Measurements from ENCODE around the gene MANEAL. TPM values are rescaled to one million over a fixed set of nuclear protein-coding genes. Genes with fewer than 3 reads are reported as not detected.

The MANEAL gene
- total and polyA plus RNA-seq, 2 donors (not counting 1 experiment from before 2014, with no cell fraction given) = 3.1 to 6.6 TPM

- Histone ChIP-seq H3K4me3 (ENCODE audit: control extremely low read depth in 1 of 5, extremely low read depth in 1 of 5, insufficient read depth in 1 of 5, low read depth in 2 of 5, low read length in 4 of 5) (no peak overlapping the region), H3K79me2 (ENCODE audit: control insufficient read depth, insufficient read depth, low read length) (peaks cover 93% of the 10 kb centered on the region), H4K20me1 (ENCODE audit: control insufficient read depth, insufficient read depth, low read length, poor library complexity, severe bottlenecking) (peaks cover 15% of the 10 kb centered on the region), H3K36me3 (replicated peaks in 1 of 2; ENCODE audit: control extremely low read depth in 1 of 2, control insufficient read depth in 1 of 2, extremely low read depth in 1 of 2, insufficient read depth in 2 of 2, low read length in 1 of 2) (peaks cover 1 to 27% of the 10 kb centered on the region in 2 experiments), H3K9me3 (ENCODE audit: control extremely low read depth in 1 of 3, control insufficient read depth in 2 of 3, insufficient read depth in 1 of 3, low read length in 2 of 3) (no peaks in the 10 kb centered on the region), H3K27ac (ENCODE audit: low read length in 2 of 2) (no peak overlapping the region), H3K4me1 (ENCODE audit: control insufficient read depth in 2 of 2, insufficient read depth in 2 of 2, low read length in 2 of 2) (peaks cover 13 to 15% of the 10 kb centered on the region in 2 donors), H3K27me3 (replicated peaks in 1 of 4; ENCODE audit: control extremely low read depth in 1 of 4, control insufficient read depth in 3 of 4, insufficient read depth in 4 of 4, low read length in 3 of 4) (no peaks in the 10 kb centered on the region), H3K4me2 (replicated peaks; ENCODE audit: low read depth, low read length, poor library complexity, severe bottlenecking) (no peak overlapping the region), H2AFZ (ENCODE audit: insufficient read depth, low read depth, low read length, poor library complexity, severe bottlenecking) (no peak overlapping the region), H3K9ac (ENCODE audit: low read length) (no peak overlapping the region)
- no peak for DNase-seq
- H3K4me3 Mint-ChIP-seq = no peak overlapping the region
- intact Hi-C loops (cut with micrococcal nuclease) = no loop called here
- H3K27ac Mint-ChIP-seq = no peak overlapping the region
- TF ChIP-seq CTCF (IDR thresholded peaks at IDR 0.05) = no peak
- ChIA-PET POLR2A (no interaction called here), CTCF (no interaction called here)
- peaks cover 36% of the 10 kb centered on the region for H3K4me1 Mint-ChIP-seq
- H3K9me3 Mint-ChIP-seq (ENCODE audit: insufficient read depth) = no peaks in the 10 kb centered on the region
- H3K27me3 Mint-ChIP-seq = no peaks in the 10 kb centered on the region
- no peak for ATAC-seq (ENCODE audit: low read depth)
Observed at GRCh38 chr1:37844536-37844935, 50.9 kb downstream of the MANEAL start.

- no peak overlapping the region for H2AFZ ChIP-seq (ENCODE audit: insufficient read depth, low read depth, low read length, poor library complexity, severe bottlenecking)
- peak overlapping the region in 1 of 2 donors; percentile 76 for H3K27ac ChIP-seq (ENCODE audit: low read length in 2 of 2)
- peaks cover 95% of the 10 kb centered on the region for H3K79me2 ChIP-seq (ENCODE audit: control insufficient read depth, insufficient read depth, low read length)
- DNase-seq = no peak
- no peak for TF ChIP-seq EZH2 (IDR thresholded peaks at IDR 0.05; ENCODE audit: borderline replicate concordance, insufficient read depth, low read depth, low read length, poor library complexity, severe bottlenecking)
- TF ChIP-seq CTCF (IDR thresholded peaks at IDR 0.05) = no peak
- peak overlapping the region; percentile 41 for H3K4me3 Mint-ChIP-seq
- peaks cover 15% of the 10 kb centered on the region for H4K20me1 ChIP-seq (ENCODE audit: control insufficient read depth, insufficient read depth, low read length, poor library complexity, severe bottlenecking)
- no peaks in the 10 kb centered on the region for H3K27me3 ChIP-seq (replicated peaks in 1 of 4; ENCODE audit: control extremely low read depth in 1 of 4, control insufficient read depth in 3 of 4, insufficient read depth in 4 of 4, low read length in 3 of 4)
- intact Hi-C loops (cut with micrococcal nuclease) = no loop called here
- H3K27ac Mint-ChIP-seq = peak overlapping the region; percentile 38
- no peak overlapping the region for H3K4me2 ChIP-seq (replicated peaks; ENCODE audit: low read depth, low read length, poor library complexity, severe bottlenecking)
- peaks cover 1 to 21% of the 10 kb centered on the region in 2 experiments for H3K36me3 ChIP-seq (replicated peaks in 1 of 2; ENCODE audit: control extremely low read depth in 1 of 2, control insufficient read depth in 1 of 2, extremely low read depth in 1 of 2, insufficient read depth in 2 of 2, low read length in 1 of 2)
- H3K4me1 ChIP-seq (ENCODE audit: control insufficient read depth in 2 of 2, insufficient read depth in 2 of 2, low read length in 2 of 2) = peaks cover 13 to 15% of the 10 kb centered on the region in 2 donors
- 95% methylated on average over 5 of the region's 5 CpGs for WGBS (ENCODE audit: insufficient coverage)
- no peaks in the 10 kb centered on the region for H3K27me3 Mint-ChIP-seq
- no peak for ATAC-seq (ENCODE audit: low read depth)
- ChIA-PET POLR2A (no interaction called here), CTCF (no interaction called here)
- H3K4me1 Mint-ChIP-seq = peaks cover 36% of the 10 kb centered on the region
- no peak overlapping the region for H3K9ac ChIP-seq (ENCODE audit: low read length)
- no peaks in the 10 kb centered on the region for H3K9me3 Mint-ChIP-seq (ENCODE audit: insufficient read depth)
- no peaks in the 10 kb centered on the region for H3K9me3 ChIP-seq (ENCODE audit: control extremely low read depth in 1 of 3, control insufficient read depth in 2 of 3, insufficient read depth in 1 of 3, low read length in 2 of 3)
- no peak overlapping the region for H3K4me3 ChIP-seq (ENCODE audit: control extremely low read depth in 1 of 5, extremely low read depth in 1 of 5, insufficient read depth in 1 of 5, low read depth in 2 of 5, low read length in 4 of 5)
Observed at GRCh38 chr1:37845049-37845646, 51.5 kb downstream of the MANEAL start.
